Measurements from ENCODE around the gene KBTBD8. TPM values are rescaled to one million over a fixed set of nuclear protein-coding genes. Genes with fewer than 3 reads are reported as not detected.

The KBTBD8 gene
- total RNA-seq, 4 donors from 2014 or later = 1.5 to 3.3 TPM; not detected in 2

DNA sequence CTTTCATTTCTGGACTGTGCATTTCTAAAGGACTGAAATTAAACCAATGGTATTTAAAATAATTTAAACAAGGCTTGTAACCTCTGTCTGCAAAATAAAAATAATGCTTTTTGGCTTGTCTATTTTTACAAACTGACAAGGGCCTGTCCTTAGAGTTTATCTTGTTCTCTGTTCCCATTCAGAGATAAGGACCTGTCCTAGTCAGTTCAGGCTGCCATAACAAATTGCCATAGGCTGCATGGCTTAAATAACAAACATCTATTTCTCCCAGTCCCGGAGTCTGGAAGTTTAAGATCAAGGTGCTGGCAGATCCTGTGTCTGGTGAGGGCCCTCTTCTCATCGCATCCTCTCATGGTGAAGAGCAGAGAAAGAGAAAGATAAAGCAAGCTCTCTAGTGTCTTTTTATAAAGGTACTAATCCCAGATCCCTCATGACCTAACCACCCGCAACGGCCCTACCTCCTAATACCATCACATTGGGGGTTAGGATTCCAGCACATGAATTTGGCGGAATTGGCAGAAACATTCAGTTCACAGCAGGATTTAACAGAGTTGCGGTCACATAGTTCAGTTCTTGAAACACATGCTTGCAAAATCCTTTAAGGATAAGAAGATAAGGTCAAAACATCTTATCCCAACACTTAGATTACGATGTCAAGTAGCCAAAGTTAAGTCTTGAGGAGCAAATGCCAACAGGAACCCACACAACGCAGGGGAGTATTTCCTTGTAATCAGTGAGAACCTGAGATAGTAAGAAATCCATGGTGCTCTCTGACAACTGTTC, 17.8 kb downstream of the KBTBD8 start:
- intact Hi-C loops (cut with DNase I; ENCODE audit: low total_unique reads) = no loop called here
- no peak for DNase-seq
- Histone ChIP-seq H3K36me3 (no peaks in the 10 kb centered on the region), H3K4me1 (peaks cover 0 to 10% (median 1%) of the 10 kb centered on the region in 4 donors), H3K27me3 (no peaks in the 10 kb centered on the region), H3K27ac (no peak overlapping the region), H3K4me3 (no peak overlapping the region), H3K9me3 (no peaks in the 10 kb centered on the region)
- in situ Hi-C loops (cut with MboI; ENCODE audit: low pct_ligation_motif_present in 1 of 4, low pct_unique_long_range_greater_than_20kb in 1 of 4, low sequenced_read_pairs in 3 of 4) = no loop called here
- 87 to 90% methylated on average over 4 to 8 of the region's 8 CpGs for WGBS, 2 donors (ENCODE audit: low coverage in 1 of 2)
- TF ChIP-seq POLR2AphosphoS5 (IDR thresholded peaks at IDR 0.05) = no peak
- no peak for TF ChIP-seq EP300 (IDR thresholded peaks at IDR 0.05; ENCODE audit: low read depth)
- TF ChIP-seq, protein P1, sequence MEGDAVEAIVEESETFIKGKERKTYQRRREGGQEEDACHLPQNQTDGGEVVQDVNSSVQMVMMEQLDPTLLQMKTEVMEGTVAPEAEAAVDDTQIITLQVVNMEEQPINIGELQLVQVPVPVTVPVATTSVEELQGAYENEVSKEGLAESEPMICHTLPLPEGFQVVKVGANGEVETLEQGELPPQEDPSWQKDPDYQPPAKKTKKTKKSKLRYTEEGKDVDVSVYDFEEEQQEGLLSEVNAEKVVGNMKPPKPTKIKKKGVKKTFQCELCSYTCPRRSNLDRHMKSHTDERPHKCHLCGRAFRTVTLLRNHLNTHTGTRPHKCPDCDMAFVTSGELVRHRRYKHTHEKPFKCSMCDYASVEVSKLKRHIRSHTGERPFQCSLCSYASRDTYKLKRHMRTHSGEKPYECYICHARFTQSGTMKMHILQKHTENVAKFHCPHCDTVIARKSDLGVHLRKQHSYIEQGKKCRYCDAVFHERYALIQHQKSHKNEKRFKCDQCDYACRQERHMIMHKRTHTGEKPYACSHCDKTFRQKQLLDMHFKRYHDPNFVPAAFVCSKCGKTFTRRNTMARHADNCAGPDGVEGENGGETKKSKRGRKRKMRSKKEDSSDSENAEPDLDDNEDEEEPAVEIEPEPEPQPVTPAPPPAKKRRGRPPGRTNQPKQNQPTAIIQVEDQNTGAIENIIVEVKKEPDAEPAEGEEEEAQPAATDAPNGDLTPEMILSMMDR (IDR thresholded peaks at IDR 0.05) = no peak
- TF ChIP-seq POLR2A (IDR thresholded peaks at IDR 0.05) = no peak

DNA sequence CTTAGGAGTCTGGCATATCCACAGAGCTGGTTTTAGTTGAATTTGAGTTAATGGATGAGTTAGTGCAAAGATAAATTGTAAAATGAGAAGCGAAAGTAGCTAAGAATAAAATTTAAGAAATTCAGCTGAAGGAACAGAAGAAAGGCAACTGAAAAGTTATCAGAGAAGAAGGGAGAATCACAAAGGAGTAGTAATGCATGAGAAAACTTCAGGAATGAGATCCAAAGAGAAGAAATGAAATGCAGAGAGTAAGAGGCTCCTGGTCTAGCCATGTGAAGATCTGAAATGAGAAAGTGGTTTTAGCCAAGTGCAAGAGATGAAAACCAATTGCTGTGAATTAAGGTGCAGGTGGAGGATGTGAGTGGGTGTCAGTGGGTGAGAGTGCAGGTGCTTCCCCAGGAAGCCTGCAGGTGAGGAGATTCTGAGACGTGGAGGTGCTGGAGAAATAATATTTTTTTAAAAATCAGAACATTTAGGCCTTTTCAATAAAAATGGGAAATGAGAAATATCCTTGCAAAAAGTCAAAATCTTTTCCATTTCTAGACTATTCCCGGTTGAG, 18.5 kb downstream of the KBTBD8 start:
- intact Hi-C loops (cut with DNase I; ENCODE audit: low total_unique reads) (no loop called here), in situ Hi-C loops (cut with MboI; ENCODE audit: low pct_ligation_motif_present in 1 of 4, low pct_unique_long_range_greater_than_20kb in 1 of 4, low sequenced_read_pairs in 3 of 4) (no loop called here)
- no peak overlapping the region for H3K27ac ChIP-seq

DNA sequence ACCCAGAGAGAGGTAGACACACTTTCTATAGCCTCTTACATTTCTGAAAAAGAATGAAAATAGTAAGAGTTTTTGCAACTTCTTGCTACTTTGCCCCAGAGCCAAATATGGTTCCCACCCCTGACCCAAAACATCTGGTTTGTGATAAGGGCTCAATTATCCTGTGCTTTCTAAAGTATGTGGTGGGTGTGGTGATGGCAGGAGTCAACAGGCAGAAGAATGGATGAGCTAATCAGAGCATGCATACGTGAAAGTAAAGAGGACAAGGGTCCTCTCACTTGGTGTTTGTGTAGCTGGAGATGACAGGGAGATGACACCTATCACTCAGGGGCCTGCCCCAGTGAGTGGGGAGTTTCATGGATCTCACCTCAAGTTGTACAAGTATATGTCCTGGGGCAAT, 19.1 kb downstream of the KBTBD8 start:
- no peaks in the 10 kb centered on the region for H3K36me3 ChIP-seq
- in situ Hi-C loops (cut with MboI; ENCODE audit: low pct_ligation_motif_present in 1 of 4, low pct_unique_long_range_greater_than_20kb in 1 of 4, low sequenced_read_pairs in 3 of 4) = no loop called here
- TF ChIP-seq, protein P1 (IDR thresholded peaks at IDR 0.05) = no peak
- no peak for TF ChIP-seq POLR2A (IDR thresholded peaks at IDR 0.05)
- TF ChIP-seq EP300 (IDR thresholded peaks at IDR 0.05; ENCODE audit: low read depth) = no peak
- TF ChIP-seq POLR2AphosphoS5 (IDR thresholded peaks at IDR 0.05) = no peak
- H3K27ac ChIP-seq = no peak overlapping the region
- no peak for DNase-seq
- H3K27me3 ChIP-seq = no peaks in the 10 kb centered on the region
- H3K4me1 ChIP-seq = peaks cover 0 to 10% (median 1%) of the 10 kb centered on the region in 4 donors
- intact Hi-C loops (cut with DNase I; ENCODE audit: low total_unique reads) = no loop called here
- H3K9me3 ChIP-seq = no peaks in the 10 kb centered on the region
- H3K4me3 ChIP-seq = no peak overlapping the region
- 24% methylated on average over 1 of the region's 1 CpG; no CpG with 5 or more reads in 1 of the 2 donors for WGBS, 2 donors (ENCODE audit: low coverage in 1 of 2)

More for the DNA sequence above, 18.5 kb downstream of the KBTBD8 start:
- DNase-seq = no peak
- H3K4me3 ChIP-seq = no peak overlapping the region
- no peak for TF ChIP-seq POLR2AphosphoS5 (IDR thresholded peaks at IDR 0.05)
- no peak for TF ChIP-seq EP300 (IDR thresholded peaks at IDR 0.05; ENCODE audit: low read depth)
- TF ChIP-seq, protein P1 (IDR thresholded peaks at IDR 0.05) = no peak
- TF ChIP-seq POLR2A (IDR thresholded peaks at IDR 0.05) = no peak
- H3K36me3 ChIP-seq = no peaks in the 10 kb centered on the region
- no peaks in the 10 kb centered on the region for H3K9me3 ChIP-seq
- H3K4me1 ChIP-seq = peaks cover 0 to 10% (median 1%) of the 10 kb centered on the region in 4 donors
- 76 to 94% methylated on average over 3 of the region's 3 CpGs for WGBS, 2 donors (ENCODE audit: low coverage in 1 of 2)
- H3K27me3 ChIP-seq = no peaks in the 10 kb centered on the region

DNA sequence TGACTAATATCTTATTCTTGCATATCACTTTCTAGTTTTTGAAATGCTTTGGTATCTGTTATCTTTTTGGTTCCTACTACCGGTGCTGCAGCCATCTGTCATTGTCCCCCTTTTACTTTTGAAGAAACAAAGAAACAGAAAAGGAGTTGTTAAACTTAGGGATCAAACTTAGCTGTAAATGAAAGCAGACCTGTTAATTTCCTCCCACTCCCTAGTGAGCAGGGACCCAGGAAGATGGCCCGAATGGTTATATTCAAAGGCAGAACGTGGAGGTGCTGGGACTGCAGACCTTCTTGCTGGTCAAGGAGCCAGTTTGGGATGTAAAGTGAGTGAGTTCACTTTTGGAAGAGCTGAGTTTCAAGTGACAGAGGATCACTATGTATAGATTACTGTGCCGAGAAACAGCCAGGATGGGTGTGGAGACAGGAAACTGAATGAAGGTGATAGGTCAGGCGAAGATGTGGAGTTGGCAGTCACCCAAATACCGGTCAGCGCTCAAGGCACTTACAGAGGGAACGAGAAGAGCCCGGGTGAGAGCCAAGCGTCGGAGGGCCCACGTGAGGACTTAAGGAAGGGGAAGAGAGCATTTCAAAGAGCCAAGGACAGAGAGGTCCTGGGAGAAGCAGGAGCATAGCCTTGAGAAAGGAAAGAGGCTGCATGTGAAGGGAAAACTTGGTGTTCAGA, 20.1 kb downstream of the KBTBD8 start:
- Histone ChIP-seq H3K36me3 (no peaks in the 10 kb centered on the region), H3K27ac (no peak overlapping the region), H3K4me3 (no peak overlapping the region), H3K4me1 (peaks cover 0 to 10% (median 1%) of the 10 kb centered on the region in 4 donors), H3K9me3 (no peaks in the 10 kb centered on the region), H3K27me3 (no peaks in the 10 kb centered on the region)
- no peak for TF ChIP-seq EP300 (IDR thresholded peaks at IDR 0.05; ENCODE audit: low read depth)
- no peak for TF ChIP-seq POLR2A (IDR thresholded peaks at IDR 0.05)
- TF ChIP-seq, protein P1 (IDR thresholded peaks at IDR 0.05) = no peak
- no peak for TF ChIP-seq POLR2AphosphoS5 (IDR thresholded peaks at IDR 0.05)
- peak; percentile 77 for DNase-seq
- intact Hi-C loops (cut with DNase I; ENCODE audit: low total_unique reads) = no loop called here
- in situ Hi-C loops (cut with MboI; ENCODE audit: low pct_ligation_motif_present in 1 of 4, low pct_unique_long_range_greater_than_20kb in 1 of 4, low sequenced_read_pairs in 3 of 4) = no loop called here
- 23 to 32% methylated on average over 6 to 12 of the region's 12 CpGs for WGBS, 2 donors (ENCODE audit: low coverage in 1 of 2)

Measured in transverse colon (tissue), 4 donors.